Measurements from ENCODE around the gene BICD2. TPM values are rescaled to one million over a fixed set of nuclear protein-coding genes. Genes with fewer than 3 reads are reported as not detected.

Gene BICD2
- total and polyA plus RNA-seq, 2 of the 13 experiments (the other 11 are each of a cell fraction or from before 2014, with no cell fraction given): 5.1 to 17.4 TPM

- no TSS peak for BruUV-seq (replicated peaks)
- peak; percentile 86 for ATAC-seq
- Histone ChIP-seq H3K4me2 (ENCODE audit: low read depth, low read length) (no peak overlapping the region), H3K9ac (ENCODE audit: insufficient read depth, low read depth, low read length) (no peak overlapping the region), H3K9me3 (ENCODE audit: low read length) (no peaks in the 10 kb centered on the region), H4K20me1 (ENCODE audit: insufficient read depth, low read length) (peaks cover 10% of the 10 kb centered on the region; the same call in 1 of the 2 replicates), H3K4me3 (replicated peaks in 1 of 3; ENCODE audit: insufficient read depth in 1 of 3, low read depth in 2 of 3, low read length in 3 of 3) (no peak overlapping the region), H3K27me3 (ENCODE audit: control insufficient read depth in 1 of 2, insufficient read depth in 2 of 2, low read length in 2 of 2) (no peaks in the 10 kb centered on the region), H3K27ac (ENCODE audit: extremely low read length, insufficient read depth, low read length) (no peak overlapping the region), H3K36me3 (replicated peaks in 1 of 2; ENCODE audit: control insufficient read depth in 1 of 2, insufficient read depth in 2 of 2, low read length in 2 of 2) (peaks cover 12 to 33% of the 10 kb centered on the region in 2 experiments; a peak in 4 of 5 replicates), H2AFZ (ENCODE audit: low read length) (no peak overlapping the region), H3K79me2 (ENCODE audit: insufficient read depth, low read length) (peaks cover 14% of the 10 kb centered on the region), H3K4me1 (ENCODE audit: insufficient read depth, low read length) (peaks cover 13% of the 10 kb centered on the region; the same call in 1 of the 2 replicates)
- 91% methylated on average over 17 of the region's 22 CpGs for WGBS (ENCODE audit: low lambda C conversion rate)
- ChIA-PET POLR2A (no interaction called here), CTCF (ENCODE audit: low intra/inter-chr PET ratio, low total read pairs) (interaction anchor here (1.6 kb wide), 1 partner anchor 62 kb away, joined by 15 read pairs; no protein-coding TSS in a partner anchor)
- peak; percentile 16 for DNase-seq (ENCODE audit: low spot score)
- in situ Hi-C loops (cut with HindIII; ENCODE audit: extremely low pct_ligation_motif_present, low pct_unique_long_range_greater_than_20kb) (no loop called here), intact Hi-C loops (cut with micrococcal nuclease; ENCODE audit: unreplicated experiment) (loop anchor here (1.0 kb wide), 1 partner anchor 61 kb away; no protein-coding TSS in a partner anchor)
- no peak for FAIRE-seq
- TF ChIP-seq CEBPB (IDR thresholded peaks at IDR 0.05; ENCODE audit: borderline replicate concordance, low read depth, low read length) (peak; percentile 92), PATZ1 (CRISPR knock-in tag; IDR thresholded peaks at IDR 0.05) (peak; percentile 67), MAFF (IDR thresholded peaks at IDR 0.05; ENCODE audit: low read depth, low read length) (no peak), CTCF (CRISPR knock-in tag; IDR thresholded peaks at IDR 0.05) (peak; percentile 65), RNF2 (conservative IDR thresholded peaks at IDR 0.05; ENCODE audit: low read depth) (no peak), MYPOP (CRISPR knock-in tag; IDR thresholded peaks at IDR 0.05) (no peak), ZNF790 (CRISPR knock-in tag; IDR thresholded peaks at IDR 0.05; ENCODE audit: borderline replicate concordance) (no peak), STAG1 (CRISPR knock-in tag; IDR thresholded peaks at IDR 0.05) (peak; percentile 61), CEBPG (CRISPR knock-in tag; IDR thresholded peaks at IDR 0.05) (0 out of 2 replicates have a peak, but pooled peaks have one; percentile 28), SALL1 (CRISPR knock-in tag; IDR thresholded peaks at IDR 0.05) (no peak), SRSF9 (IDR thresholded peaks at IDR 0.05; ENCODE audit: borderline replicate concordance, insufficient read depth, low read depth, low read length, poor library complexity, severe bottlenecking) (no peak), ZNF12 (CRISPR knock-in tag; IDR thresholded peaks at IDR 0.05) (no peak), POGZ (CRISPR knock-in tag; IDR thresholded peaks at IDR 0.05) (no peak), RAD21 (CRISPR knock-in tag; IDR thresholded peaks at IDR 0.05) (peak; percentile 65)
Observed at GRCh38 chr9:92728831-92729734, 35.5 kb downstream of the BICD2 start.

Measured in HepG2 (cell line).